HL-60/S4 treated with retinoic acid at 250 ng/mL for 4 days and 3 days (cell line): ENCODE results near the gene SLC25A29.
"Not testable (repeated sequence)": the region's sequence is repeated elsewhere in the genome, so short reads cannot be mapped to it uniquely, and the experiment has no call there.

ENCODE experiments used
- in situ Hi-C: fragments of 300-500 bp; cut with MboI; formaldehyde crosslinking; loops from 2 replicates; pipeline ENCODE4 v1.7.0; 2022; ENCODE audit warnings: low sequenced_read_pairs

SLC25A29 gene

GRCh38 chr14:100312877-100313400, 6.7 kb upstream of the SLC25A29 start:
- in situ Hi-C loops = no loop called here

DNA sequence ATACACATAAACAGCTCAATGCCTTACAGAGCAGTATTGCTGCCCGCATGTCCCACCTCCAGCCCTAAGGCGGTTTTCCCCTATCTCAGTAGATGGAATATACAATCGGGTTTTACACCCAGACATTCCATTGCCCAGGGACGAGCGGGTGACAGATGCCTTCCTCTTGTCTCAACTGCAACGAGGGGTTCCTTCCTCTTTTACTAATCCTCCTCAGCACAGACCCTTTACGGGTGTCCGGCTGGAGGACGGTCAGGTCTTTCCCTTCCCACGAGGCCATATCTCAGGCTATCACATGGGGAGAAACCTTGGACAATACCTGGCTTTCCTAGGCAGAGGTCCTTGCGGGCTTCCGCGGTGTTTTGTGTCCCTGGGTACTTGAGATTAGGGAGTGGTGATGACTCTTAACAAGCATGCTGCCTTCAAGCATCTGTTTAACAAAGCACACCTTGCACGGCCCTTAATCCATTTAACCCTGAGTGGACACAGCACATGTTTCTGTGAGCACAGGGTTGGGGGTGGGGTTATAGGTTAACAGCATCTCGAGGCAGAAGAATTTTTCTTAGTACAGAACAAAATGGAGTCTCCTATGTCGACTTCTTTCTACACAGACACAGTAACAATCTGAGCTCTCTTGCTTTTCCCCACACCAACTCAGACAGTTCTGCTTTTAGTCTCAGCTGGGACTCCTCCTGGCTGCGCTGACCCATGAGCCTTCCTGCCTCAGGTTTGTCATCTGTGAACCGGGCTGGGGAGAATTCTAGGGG, 6.0 kb upstream of the SLC25A29 start:
- in situ Hi-C loops = not testable (repeated sequence)

- in situ Hi-C loops = no loop called here
Observed at GRCh38 chr14:100309028-100309737, 2.9 kb upstream of the SLC25A29 start.

- in situ Hi-C loops = not testable (repeated sequence)
Observed at GRCh38 chr14:100308427-100308792, 2.2 kb upstream of the SLC25A29 start.

DNA sequence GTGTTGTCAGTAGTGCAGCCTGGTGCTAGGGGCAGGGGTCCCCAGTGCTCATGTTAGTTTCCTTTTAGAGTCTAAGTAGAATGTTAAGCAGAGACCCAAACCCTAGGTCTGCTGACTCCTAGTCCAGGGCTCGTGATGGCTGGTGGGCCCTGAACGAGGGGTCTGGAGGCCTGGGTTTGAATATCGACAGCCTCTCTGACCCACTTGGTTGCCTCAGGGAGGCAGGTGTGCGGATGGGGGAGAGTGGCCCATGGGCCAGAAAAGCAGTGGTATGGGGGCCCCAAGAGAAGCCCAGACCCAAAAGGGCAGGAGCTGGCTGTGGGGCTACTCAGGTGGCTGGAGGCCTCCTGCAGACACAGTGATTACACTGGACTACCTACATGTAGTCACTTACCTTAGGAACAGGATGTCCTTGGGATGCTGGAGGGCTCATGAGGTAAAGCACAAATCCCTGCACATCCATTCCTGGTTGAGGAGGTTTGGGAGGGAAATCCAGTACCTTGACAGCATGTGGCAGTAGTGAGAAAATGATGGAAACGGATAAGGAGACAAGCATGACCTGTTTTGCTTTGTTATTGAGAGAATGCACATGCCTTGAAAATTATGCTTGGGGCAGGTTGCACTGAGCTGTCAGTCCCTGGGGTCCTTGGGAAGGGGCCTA, 1.7 kb upstream of the SLC25A29 start:
- in situ Hi-C loops = no loop called here

- in situ Hi-C loops = no loop called here
Observed at GRCh38 chr14:100306998-100307765, 938 bp upstream of the SLC25A29 start.

DNA sequence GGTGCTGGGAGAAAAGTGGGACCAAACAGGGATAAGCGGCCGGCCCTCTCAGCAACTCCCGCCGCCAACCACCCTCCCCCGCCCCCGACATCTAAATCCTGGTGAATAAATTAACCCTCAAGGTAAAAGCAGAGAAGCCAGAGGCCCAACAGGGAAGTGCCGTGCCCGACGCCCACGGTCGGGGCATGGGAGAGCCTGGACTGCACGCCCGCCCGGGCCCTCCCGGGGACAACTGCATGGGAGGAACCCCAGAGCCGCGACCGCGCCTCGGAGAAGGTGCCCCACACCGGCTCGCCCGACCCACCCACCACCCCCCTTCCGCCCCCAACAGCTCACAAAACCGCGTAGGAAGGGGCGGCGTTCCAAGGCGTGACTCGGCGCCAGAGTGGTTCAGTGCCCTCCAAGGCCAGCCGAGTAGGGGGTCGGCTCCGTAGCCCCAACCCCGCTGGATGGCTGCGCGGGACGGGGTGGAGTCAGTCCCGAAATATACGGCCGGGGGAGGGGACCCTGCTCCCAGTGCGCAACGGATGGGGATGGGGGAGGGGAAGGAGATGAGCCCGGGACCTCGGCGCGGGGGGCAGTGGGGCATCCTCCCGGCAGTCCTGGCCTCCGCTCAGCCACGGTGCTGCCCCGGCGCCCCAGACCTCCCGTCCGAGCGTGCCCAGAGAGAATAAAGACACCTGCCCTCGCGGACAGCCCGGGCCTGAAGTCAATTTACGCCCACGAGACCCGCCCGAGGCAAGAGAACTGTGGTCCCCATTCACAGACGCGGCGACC, 732 bp downstream of the SLC25A29 start:
- in situ Hi-C loops = no loop called here

DNA sequence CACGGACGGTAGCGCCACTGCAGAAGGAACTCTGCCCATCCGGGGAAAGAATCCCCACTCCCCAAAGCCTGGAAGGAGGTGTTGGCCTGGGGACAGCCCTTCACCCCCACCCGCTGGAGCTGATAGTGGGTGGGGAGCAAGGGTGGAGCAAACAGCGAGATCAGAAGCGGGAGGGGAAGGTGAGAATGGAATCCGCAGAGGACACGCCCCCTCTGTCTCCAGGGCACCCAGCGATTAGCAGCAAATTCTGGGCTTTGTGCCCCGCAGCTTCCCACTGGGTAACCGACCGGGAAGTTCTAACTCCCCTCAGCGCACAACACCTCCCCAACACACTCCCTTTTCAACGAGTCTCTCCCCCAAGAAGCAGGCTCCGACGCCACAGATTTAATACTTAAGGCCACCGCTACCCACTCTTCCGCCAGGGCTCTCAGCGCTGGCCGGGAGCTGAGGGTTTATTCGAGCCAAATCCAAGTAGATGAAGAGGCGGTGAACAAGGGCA, 1.4 kb downstream of the SLC25A29 start:
- in situ Hi-C loops = no loop called here

DNA sequence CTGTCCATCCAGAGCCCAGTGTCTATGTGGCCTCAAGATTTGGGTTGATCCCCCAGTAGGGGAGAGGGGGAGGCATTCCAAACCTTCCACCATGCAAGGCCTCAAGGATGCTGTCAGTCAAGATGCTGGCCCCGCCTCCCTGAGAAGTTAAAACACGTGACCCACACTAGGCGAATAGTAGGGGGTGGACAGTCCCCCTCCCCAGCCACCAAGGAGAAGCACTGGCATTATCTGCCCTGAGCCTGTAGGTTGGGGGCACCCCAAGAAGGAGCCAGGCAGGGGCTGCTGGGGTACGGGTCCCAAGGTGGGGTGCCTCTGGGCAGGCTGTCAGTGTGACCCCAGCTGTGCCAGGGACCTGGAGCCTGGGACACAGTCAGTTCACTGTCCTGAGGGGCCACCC, 2.3 kb downstream of the SLC25A29 start:
- in situ Hi-C loops = no loop called here

DNA sequence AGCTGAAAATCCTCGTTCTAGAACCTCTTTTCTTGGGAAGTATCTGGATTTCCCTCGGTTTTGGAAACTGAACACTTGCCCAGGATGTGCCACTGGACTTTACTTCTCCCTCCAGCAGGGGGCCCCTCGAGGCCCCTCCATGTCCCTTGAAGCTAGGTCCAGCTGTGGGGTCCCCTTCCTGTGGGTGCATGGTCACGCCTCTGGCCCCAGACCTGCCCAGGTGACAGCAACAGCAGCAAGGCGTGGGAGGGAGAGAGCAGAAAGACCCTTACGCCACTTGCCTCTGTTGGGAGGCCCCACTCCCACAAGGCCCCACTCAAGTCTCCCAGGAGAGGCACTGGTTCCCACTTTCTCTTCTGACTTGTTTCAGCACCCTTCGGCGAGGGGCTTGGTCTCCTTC, 3.1 kb downstream of the SLC25A29 start:
- in situ Hi-C loops = no loop called here

DNA sequence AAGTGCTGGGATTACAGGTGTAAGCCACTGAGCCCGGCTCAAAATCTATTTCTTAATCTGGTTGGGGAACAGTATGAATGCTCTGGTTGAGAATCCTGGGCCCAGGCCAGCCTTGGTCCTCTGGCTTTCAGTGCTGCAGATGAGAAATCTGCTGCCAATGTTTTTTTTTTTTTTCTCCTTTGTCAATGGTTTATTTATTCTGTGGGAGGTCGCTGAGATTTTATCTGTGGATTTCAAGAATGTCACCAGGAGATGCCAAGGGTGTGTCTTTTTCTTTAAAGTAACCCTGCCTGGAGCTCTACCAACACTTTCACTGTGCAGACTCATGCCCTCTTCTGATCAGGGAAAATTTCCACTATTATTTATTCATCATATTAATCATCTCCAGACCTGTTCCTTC, 3.6 kb downstream of the SLC25A29 start:
- in situ Hi-C loops = no loop called here

DNA sequence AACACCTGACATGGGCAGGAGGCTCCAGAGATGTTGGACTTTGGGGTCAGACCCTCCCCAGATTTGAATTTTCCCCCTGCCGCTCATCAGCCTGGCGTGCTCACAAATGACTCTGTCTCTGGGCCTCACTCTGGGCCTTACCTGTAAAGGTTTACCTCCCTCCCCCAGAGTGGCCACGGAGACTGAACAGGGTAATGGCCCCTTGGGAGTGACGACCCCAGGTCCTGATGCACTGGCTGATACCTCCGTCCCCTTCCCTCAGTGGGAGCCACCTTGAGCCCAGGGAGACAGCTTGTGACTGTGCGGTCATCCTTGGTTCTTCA, 7.0 kb downstream of the SLC25A29 start:
- in situ Hi-C loops = no loop called here

DNA sequence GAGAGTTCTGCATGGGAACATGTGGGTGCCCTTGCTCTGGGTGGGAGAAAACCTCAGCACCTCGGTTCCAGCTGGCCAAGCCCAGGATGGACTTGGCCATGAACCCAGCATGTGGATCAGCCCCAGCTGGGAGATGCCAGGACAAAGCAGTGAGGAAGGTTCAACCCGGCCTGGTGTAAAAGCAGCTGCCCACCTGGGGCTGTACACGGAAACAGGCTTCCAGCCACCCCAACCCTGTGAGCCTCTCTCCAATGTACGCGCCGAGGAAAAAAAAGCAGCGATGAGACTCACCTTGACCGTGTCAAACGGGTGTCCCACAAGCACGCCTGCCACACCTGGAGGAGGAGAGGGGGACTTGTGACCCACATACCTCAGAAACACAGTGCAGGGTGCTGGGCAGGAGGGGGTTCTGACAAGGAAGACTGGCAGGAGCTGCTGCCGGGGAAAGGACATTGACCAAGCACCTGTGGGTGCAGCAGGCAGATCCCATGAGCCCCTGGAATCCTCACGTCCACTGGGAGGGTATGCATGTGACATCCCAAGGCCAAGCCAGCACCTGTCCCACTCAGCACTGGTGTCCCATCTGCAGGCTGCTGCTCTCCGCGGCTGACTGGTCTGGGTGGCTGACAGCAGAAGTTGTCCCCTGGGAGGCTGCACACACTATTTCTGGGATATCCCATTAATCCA, 7.5 kb downstream of the SLC25A29 start:
- in situ Hi-C loops = no loop called here

- in situ Hi-C loops = no loop called here
Observed at GRCh38 chr14:100297320-100298300, 8.6 kb downstream of the SLC25A29 start.

GRCh38 chr14:100296729-100297128, 9.5 kb downstream of the SLC25A29 start:
- in situ Hi-C loops = not testable (repeated sequence)

DNA sequence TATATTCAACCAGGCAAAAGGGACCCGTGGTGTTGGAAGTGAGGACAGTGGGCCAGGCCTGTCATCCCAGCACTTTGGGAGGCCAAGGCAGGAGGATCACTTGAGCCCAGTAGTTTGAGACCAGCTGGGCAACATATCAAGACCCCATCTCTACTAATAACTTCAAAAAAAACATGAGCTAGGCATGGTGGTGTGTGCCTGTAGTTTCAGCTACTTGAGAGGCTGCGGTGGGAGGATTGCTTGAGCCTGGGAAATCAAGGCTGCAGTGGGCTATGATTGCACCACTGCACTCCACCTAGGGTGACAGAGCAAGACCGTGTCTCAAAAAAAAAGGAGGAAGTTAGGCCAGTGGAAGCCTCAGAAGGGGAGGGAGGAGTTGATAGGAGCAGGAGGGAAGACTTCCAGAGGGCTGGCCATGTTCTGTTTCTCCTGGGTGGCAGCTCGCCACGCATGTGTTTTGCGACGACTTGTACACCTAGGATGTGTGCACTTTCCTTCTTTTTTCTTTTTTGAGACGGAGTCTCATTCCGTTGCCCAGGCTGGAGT, 10.1 kb downstream of the SLC25A29 start:
- in situ Hi-C loops = no loop called here

- in situ Hi-C loops = no loop called here
Observed at GRCh38 chr14:100295376-100296105, 10.7 kb downstream of the SLC25A29 start.

- in situ Hi-C loops = no loop called here
Observed at GRCh38 chr14:100294963-100295330, 11.3 kb downstream of the SLC25A29 start.
